Panc1 (cell line): ENCODE measurements around the gene COL4A1. TPM values are rescaled to one million over a fixed set of nuclear protein-coding genes. Genes with fewer than 3 reads are reported as not detected.

Experiments
- ATAC-seq: fragments of 200-7000 bp; cut with Tn5 transposase; 2 replicates; pipeline ENCODE4 v1.9.1; 2020; ENCODE audit warnings: mild to moderate bottlenecking, moderate library complexity
- BruUV-seq: library from RNA; stranded (reverse); fragments of 400-500 nt; replicated peaks from 2 replicates; lab custom pipeline; 2021; lab: Mats Ljungman, UMichigan
- CTCF ChIA-PET: fragments of 300-600 bp; sonication (Branson Sonifier 250); formaldehyde crosslinking; loops from one replicate; lab custom pipeline; 2022; ENCODE audit warnings: antibody characterized with exemption; lab: Charles Lee
- POLR2A ChIA-PET: fragments of 300-600 bp; sonication (Branson Sonifier 250); formaldehyde crosslinking; loops from one replicate; lab custom pipeline; 2022; ENCODE audit warnings: antibody characterized with exemption; lab: Charles Lee
- DNase-seq: peaks from one replicate; pipeline ENCODE4 v3.0.0-alpha.2; 2010; ENCODE audit warnings: low read depth, low spot score
- H3K27ac ChIP-seq: 2 replicates; pipeline ENCODE4 v1.5.1; 2011; ENCODE audit warnings: mild to moderate bottlenecking, low read length, inconsistent platforms
- H3K27me3 ChIP-seq: fragments of 200-500 bp; sonication (Bioruptor generic); 2 replicates; pipeline ENCODE4 v1.6.0; 2014; ENCODE audit warnings: low read length, inconsistent platforms; ENCODE audit not compliant: control insufficient read depth, insufficient read depth
- H3K36me3 ChIP-seq: fragments of 200-500 bp; sonication (Bioruptor generic); 2 replicates; pipeline ENCODE4 v1.5.1; 2014; ENCODE audit warnings: inconsistent platforms, mild to moderate bottlenecking, low read length, moderate library complexity; ENCODE audit not compliant: control insufficient read depth, insufficient read depth
- H3K4me1 ChIP-seq: 2 replicates; pipeline ENCODE4 v1.5.1; 2011; ENCODE audit warnings: inconsistent platforms, mild to moderate bottlenecking, low read length, moderate library complexity; ENCODE audit not compliant: control insufficient read depth, insufficient read depth
- H3K4me3 ChIP-seq, 2 experiments: 2 replicates each; pipeline ENCODE4 v1.5.1; 2011 to 2012; ENCODE audit warnings: low read depth in 2 of 2, low read length in 2 of 2, mild to moderate bottlenecking in 2 of 2, inconsistent platforms in 1 of 2, moderate library complexity in 1 of 2
- H3K9me3 ChIP-seq: fragments of 200-500 bp; sonication (Bioruptor generic); 2 replicates; pipeline ENCODE4 v1.5.1; 2014; ENCODE audit warnings: low read depth, mild to moderate bottlenecking, inconsistent platforms, low read length, moderate library complexity; ENCODE audit not compliant: control insufficient read depth, insufficient read depth
- POLR2AphosphoS5 ChIP-seq: IDR thresholded peaks from 2 replicates; pipeline ENCODE4 v1.6.1; 2012; ENCODE audit warnings: mild to moderate bottlenecking, low read depth, low read length, moderate library complexity
- SIN3A ChIP-seq: IDR thresholded peaks from 2 replicates; pipeline ENCODE4 v1.6.1; 2012; ENCODE audit warnings: low read depth, mild to moderate bottlenecking, low read length, moderate library complexity, borderline replicate concordance; ENCODE audit not compliant: insufficient read depth
- TCF7L2 ChIP-seq: IDR thresholded peaks from 2 replicates; pipeline ENCODE4 v1.6.1; 2011; ENCODE audit warnings: mild to moderate bottlenecking, low read depth, low read length, inconsistent platforms
- in situ Hi-C: cut with HindIII; loops from 2 replicates; pipeline ENCODE4 v1.10.0; 2016; ENCODE audit warnings: low sequenced_read_pairs, low pct_unique_long_range_greater_than_20kb
- intact Hi-C: fragments of 100-400 bp; cut with micrococcal nuclease; formaldehyde crosslinking; loops from one replicate; pipeline ENCODE4 v1.10.0; 2022; ENCODE audit not compliant: unreplicated experiment
- total RNA-seq: library from RNA; stranded (reverse); gene quantifications from one replicate; pipeline ENCODE4 v1.2.1, GENCODE V29; 2021; ENCODE audit not compliant: unreplicated experiment
- TF ChIP-seq, protein P1 (sequence below): fragments of 450-650 bp; IDR thresholded peaks from 2 replicates; pipeline ENCODE4 v1.5.1; 2017; ENCODE audit warnings: mild to moderate bottlenecking
- TF ChIP-seq, protein P2 (sequence below), 2 experiments: IDR thresholded peaks; 2 replicates each; pipeline ENCODE4 v1.6.1; 2011 to 2012; ENCODE audit warnings: low read depth in 2 of 2, control low read depth in 1 of 2, low read length in 1 of 2, mild to moderate bottlenecking in 1 of 2, moderate library complexity in 1 of 2; ENCODE audit not compliant: insufficient read depth in 1 of 2

Gene COL4A1
- total RNA-seq, 1 experiment from 2014 or later = 1.1 TPM

DNA sequence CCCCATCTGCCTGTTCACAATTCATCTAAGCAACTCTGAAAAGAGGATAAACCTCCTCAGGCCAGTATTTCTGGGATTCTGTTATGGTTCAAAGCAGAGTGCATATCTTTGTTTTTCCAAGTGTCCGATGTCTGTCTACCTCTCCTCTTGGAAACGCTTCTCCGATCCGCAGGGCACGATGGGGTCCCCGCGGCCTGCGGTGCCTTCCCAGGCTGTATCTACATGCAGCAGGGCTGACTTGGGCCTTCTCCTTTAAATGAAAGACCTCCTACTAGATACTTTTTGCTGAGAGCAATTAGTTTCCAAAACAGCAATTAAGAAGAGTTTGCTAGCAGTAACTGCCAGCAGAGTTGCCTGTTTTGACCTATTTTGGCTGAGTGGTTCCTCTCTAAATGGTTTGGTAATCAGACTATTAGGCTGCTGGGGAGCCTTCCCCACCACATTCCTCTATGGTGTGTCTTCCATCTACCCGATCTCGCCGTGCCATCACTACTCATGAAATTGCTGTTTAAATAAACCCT is 23.6 kb upstream of the COL4A1 start:
- CTCF ChIA-PET = no interaction called here
- TF ChIP-seq, protein P1, sequence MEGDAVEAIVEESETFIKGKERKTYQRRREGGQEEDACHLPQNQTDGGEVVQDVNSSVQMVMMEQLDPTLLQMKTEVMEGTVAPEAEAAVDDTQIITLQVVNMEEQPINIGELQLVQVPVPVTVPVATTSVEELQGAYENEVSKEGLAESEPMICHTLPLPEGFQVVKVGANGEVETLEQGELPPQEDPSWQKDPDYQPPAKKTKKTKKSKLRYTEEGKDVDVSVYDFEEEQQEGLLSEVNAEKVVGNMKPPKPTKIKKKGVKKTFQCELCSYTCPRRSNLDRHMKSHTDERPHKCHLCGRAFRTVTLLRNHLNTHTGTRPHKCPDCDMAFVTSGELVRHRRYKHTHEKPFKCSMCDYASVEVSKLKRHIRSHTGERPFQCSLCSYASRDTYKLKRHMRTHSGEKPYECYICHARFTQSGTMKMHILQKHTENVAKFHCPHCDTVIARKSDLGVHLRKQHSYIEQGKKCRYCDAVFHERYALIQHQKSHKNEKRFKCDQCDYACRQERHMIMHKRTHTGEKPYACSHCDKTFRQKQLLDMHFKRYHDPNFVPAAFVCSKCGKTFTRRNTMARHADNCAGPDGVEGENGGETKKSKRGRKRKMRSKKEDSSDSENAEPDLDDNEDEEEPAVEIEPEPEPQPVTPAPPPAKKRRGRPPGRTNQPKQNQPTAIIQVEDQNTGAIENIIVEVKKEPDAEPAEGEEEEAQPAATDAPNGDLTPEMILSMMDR = no peak
- TF ChIP-seq POLR2AphosphoS5 = no peak
- no peak for TF ChIP-seq SIN3A
- TF ChIP-seq, protein P2, sequence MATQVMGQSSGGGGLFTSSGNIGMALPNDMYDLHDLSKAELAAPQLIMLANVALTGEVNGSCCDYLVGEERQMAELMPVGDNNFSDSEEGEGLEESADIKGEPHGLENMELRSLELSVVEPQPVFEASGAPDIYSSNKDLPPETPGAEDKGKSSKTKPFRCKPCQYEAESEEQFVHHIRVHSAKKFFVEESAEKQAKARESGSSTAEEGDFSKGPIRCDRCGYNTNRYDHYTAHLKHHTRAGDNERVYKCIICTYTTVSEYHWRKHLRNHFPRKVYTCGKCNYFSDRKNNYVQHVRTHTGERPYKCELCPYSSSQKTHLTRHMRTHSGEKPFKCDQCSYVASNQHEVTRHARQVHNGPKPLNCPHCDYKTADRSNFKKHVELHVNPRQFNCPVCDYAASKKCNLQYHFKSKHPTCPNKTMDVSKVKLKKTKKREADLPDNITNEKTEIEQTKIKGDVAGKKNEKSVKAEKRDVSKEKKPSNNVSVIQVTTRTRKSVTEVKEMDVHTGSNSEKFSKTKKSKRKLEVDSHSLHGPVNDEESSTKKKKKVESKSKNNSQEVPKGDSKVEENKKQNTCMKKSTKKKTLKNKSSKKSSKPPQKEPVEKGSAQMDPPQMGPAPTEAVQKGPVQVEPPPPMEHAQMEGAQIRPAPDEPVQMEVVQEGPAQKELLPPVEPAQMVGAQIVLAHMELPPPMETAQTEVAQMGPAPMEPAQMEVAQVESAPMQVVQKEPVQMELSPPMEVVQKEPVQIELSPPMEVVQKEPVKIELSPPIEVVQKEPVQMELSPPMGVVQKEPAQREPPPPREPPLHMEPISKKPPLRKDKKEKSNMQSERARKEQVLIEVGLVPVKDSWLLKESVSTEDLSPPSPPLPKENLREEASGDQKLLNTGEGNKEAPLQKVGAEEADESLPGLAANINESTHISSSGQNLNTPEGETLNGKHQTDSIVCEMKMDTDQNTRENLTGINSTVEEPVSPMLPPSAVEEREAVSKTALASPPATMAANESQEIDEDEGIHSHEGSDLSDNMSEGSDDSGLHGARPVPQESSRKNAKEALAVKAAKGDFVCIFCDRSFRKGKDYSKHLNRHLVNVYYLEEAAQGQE (IDR thresholded peaks at IDR 0.05; ENCODE audit: insufficient read depth in 1 of 2, low read depth in 2 of 2, low read length in 1 of 2) = no peak
- no peak for TF ChIP-seq TCF7L2
- H3K36me3 ChIP-seq = no peaks in the 10 kb centered on the region

DNA sequence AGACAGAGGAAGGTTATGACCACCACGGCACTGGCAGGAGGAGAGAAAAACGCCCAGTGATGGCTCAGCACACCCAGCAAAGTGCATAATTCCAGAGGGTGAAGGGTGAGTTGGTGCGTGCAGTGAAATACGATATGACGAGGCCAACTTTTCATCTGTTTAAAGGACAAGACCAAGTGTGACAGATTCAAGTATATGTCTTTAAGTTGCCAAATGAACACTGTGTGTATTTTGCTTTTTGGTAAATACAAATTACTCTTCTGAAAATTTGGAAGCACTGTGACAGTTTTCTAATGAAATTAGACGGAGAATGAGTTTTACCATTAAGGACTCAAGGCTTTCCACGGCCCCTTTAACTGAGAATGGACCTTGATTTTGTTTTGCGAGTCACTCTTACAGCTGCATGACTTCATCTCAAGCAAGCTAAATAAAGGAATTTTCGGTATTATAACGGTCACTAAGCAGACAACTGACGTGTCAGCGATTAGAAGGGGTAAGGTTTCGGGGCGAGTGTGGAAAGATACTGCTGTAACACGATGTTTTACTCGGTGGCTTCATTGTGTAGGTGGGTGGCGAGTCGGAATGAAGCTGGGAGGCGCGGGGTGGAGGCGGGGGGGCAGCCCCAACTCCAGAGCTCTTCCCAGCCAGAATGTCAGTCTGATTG is 23.0 kb upstream of the COL4A1 start:
- no peaks in the 10 kb centered on the region for H3K9me3 ChIP-seq
- no peak overlapping the region for H3K4me3 ChIP-seq
- H3K27me3 ChIP-seq = no peaks in the 10 kb centered on the region
- CTCF ChIA-PET = no interaction called here
- H3K27ac ChIP-seq = no peak overlapping the region
- intact Hi-C loops (no loop called here), in situ Hi-C loops (no loop called here)
- no peaks in the 10 kb centered on the region for H3K4me1 ChIP-seq
- TF ChIP-seq, protein P1 = no peak
- TF ChIP-seq, protein P2 (IDR thresholded peaks at IDR 0.05; ENCODE audit: insufficient read depth in 1 of 2, low read depth in 2 of 2, low read length in 1 of 2) = no peak
- TF ChIP-seq POLR2AphosphoS5 = no peak
- TF ChIP-seq SIN3A = no peak
- TF ChIP-seq TCF7L2 = no peak
- no peaks in the 10 kb centered on the region for H3K36me3 ChIP-seq
- BruUV-seq = no TSS peak
- DNase-seq = no peak
- no peak for ATAC-seq
- POLR2A ChIA-PET = no interaction called here

More for the DNA sequence above, 23.6 kb upstream of the COL4A1 start:
- in situ Hi-C loops = no loop called here
- Histone ChIP-seq H3K4me3 (no peak overlapping the region), H3K27me3 (no peaks in the 10 kb centered on the region), H3K9me3 (no peaks in the 10 kb centered on the region), H3K27ac (no peak overlapping the region), H3K4me1 (no peaks in the 10 kb centered on the region)
- intact Hi-C loops = no loop called here
- no TSS peak for BruUV-seq
- ATAC-seq (no peak), DNase-seq (no peak)
- POLR2A ChIA-PET = no interaction called here
